Epithelial cell of proximal tubule (primary cell): ENCODE results near the gene SHTN1. TPM values are rescaled to one million over a fixed set of nuclear protein-coding genes. Genes with fewer than 3 reads are reported as not detected.

Experiments used
- DNase-seq: peaks from one replicate; pipeline ENCODE4 v3.0.0-alpha.2; 2011; ENCODE audit warnings: low read depth
- H3K4me3 ChIP-seq: 2 replicates; pipeline ENCODE4 v1.5.1; 2011; ENCODE audit warnings: low read depth, mild to moderate bottlenecking, low read length
- CTCF ChIP-seq: conservative IDR thresholded peaks from 2 replicates; pipeline ENCODE4 v1.5.1; 2012; ENCODE audit warnings: low read depth, mild to moderate bottlenecking, low read length
- total RNA-seq: library from RNA; depleted of rRNA; stranded (reverse); fragments of >200 nt; gene quantifications from 2 replicates; pipeline ENCODE4 v1.2.3, GENCODE V29; 2015

The SHTN1 gene
- total RNA-seq, 1 donor from 2014 or later: 15.9 TPM

- DNase-seq: no peak
Measured at GRCh38 chr10:116891208-116891607, 113.8 kb downstream of the SHTN1 start.

GRCh38 chr10:116889066-116889465, 115.9 kb downstream of the SHTN1 start:
- DNase-seq: no peak
- TF ChIP-seq CTCF: no peak
- H3K4me3 ChIP-seq: no peak overlapping the region

More at GRCh38 chr10:116891208-116891607, 113.8 kb downstream of the SHTN1 start:
- H3K4me3 ChIP-seq: no peak overlapping the region
- TF ChIP-seq CTCF: no peak

- peak overlapping the region; percentile 26 for H3K4me3 ChIP-seq
Measured at GRCh38 chr10:116888380-116889055, 116.5 kb downstream of the SHTN1 start.

GRCh38 chr10:116886772-116887171, 118.2 kb downstream of the SHTN1 start:
- TF ChIP-seq CTCF: no peak
- no peak overlapping the region for H3K4me3 ChIP-seq
- DNase-seq: no peak

More at GRCh38 chr10:116888380-116889055, 116.5 kb downstream of the SHTN1 start:
- peak; percentile 84 for DNase-seq
- TF ChIP-seq CTCF: no peak

- H3K4me3 ChIP-seq: no peak overlapping the region
- no peak for DNase-seq
- no peak for TF ChIP-seq CTCF
Measured at GRCh38 chr10:116882639-116883038, 122.3 kb downstream of the SHTN1 start.

GRCh38 chr10:116880716-116881482, 124.1 kb downstream of the SHTN1 start:
- H3K4me3 ChIP-seq: no peak overlapping the region
- DNase-seq: no peak
- TF ChIP-seq CTCF: no peak

- H3K4me3 ChIP-seq: no peak overlapping the region
- DNase-seq: no peak
- TF ChIP-seq CTCF: no peak
Measured at GRCh38 chr10:116879817-116880216, 125.2 kb downstream of the SHTN1 start.
